H1 (cell line): ENCODE data around the gene LHPP. TPM values are rescaled to one million over a fixed set of nuclear protein-coding genes. Genes with fewer than 3 reads are reported as not detected.

Experiments
- CHD1 ChIP-seq: IDR thresholded peaks from 2 replicates; pipeline ENCODE4 v1.6.1; 2012; ENCODE audit warnings: low read depth, low read length, improper control_type of control experiment
- EZH2 ChIP-seq: fragments of 200-600 bp; sonication (generic); IDR thresholded peaks from 2 replicates; pipeline ENCODE4 v1.7.1; 2012; ENCODE audit warnings: low read depth, mild to moderate bottlenecking, moderate library complexity, low read length, inconsistent platforms; ENCODE audit not compliant: severe bottlenecking
- polyA plus RNA-seq, 7 experiments: library from polyadenylated mRNA; depleted of rRNA in 3 of 7; stranded (reverse) in 5 of 7; unstranded in 2 of 7; fragments of >200 nt in 5 of 7; fragments of 200-250 nt in 2 of 7; gene quantifications; 1 replicate in 5 of 7; 2 replicates in 1 of 7; 4 replicates in 1 of 7; pipeline versions ENCODE4 v1.2.1 to v1.2.3, GENCODE V29; 2011 to 2013; ENCODE audit warnings: missing spikeins in 2 of 7, mixed read lengths in 2 of 7
- total RNA-seq: library from RNA; stranded (reverse); fragmentation: NEBNext Ultra II Directional; extraction: Animal tissue kit (Norgen Biotek cat#: 25700); gene quantifications from 2 replicates; pipeline ENCODE4 v1.2.1, GENCODE V29; 2021

Gene LHPP
- total and polyA plus RNA-seq, 2 of the 8 experiments (the other 6 are each of a cell fraction or from before 2014, with no cell fraction given), result 26.0 to 45.0 TPM

- TF ChIP-seq EZH2, result no peak
- no peak for TF ChIP-seq CHD1
Measured at GRCh38 chr10:124465777-124466488, 4.3 kb downstream of the LHPP start (continued).
